Measurements from ENCODE around the gene DLX5.
A peak's percentile ranks its signal among the peaks of the same experiment; 100 is the strongest.
"Not testable (repeated sequence)": the region's sequence is repeated elsewhere in the genome, so short reads cannot be mapped to it uniquely, and the experiment has no call there.

The DLX5 gene

DNA sequence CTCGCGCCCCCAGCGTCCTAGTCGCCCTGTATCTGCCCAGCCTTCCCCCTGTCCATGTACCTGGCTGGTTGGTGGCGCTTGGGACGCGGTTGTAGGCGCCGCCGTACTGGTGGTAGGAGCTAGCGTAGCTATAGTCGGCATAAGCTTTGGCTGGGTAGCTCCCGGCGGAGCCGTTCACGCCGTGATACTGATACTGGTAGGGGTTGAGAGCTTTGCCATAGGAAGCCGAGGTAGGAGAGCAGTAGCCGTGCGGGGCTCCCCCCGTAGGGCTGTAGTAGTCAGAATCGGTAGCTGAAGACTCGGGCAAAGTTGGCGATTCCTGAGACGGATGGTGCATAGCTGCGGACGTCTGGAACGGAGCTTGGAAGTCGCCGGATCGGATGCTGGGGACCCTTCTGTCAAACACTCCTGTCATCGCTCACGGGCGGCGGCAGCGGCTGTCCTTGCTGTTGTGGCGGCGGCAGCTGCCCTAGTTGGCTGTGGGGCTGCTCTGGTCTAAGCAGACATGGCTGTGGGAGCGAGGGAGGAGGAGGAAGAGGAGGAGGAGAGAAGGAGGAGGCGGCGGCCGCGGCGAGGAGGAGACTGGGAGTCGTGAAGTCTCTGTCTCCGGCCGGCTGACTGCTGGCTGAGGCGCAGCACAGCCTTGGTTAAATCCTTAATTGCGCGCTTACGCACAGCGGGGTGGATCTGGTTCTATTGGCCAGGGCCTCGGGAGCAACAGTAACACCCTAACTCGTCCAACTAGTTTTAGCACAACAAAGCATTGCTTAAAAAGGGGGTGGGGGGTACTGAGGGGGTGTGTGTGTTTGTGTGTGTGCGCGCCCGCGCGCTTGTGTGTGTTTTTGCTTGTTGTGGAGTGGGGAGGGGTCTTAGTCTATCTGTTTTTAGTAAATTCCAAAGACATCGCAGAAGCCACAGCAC is at the start of gene DLX5:
Gene DLX5 (minus strand): TSS at position 623 of the 921 bp plus-strand sequence. CDS start 208 bp downstream, at position 415.
- no peaks in the 10 kb centered on the region for H3K9me3 Mint-ChIP-seq
- intact Hi-C loops (cut with micrococcal nuclease): loop anchor here (5.0 kb wide), 1 partner anchor 702 kb away; the partner anchor contains the start of gene SLC25A13
- no peak within 1 kb of the TSS for H3K27ac Mint-ChIP-seq
- H3K4me1 Mint-ChIP-seq (ENCODE audit: low read depth): peaks cover 44% of the 10 kb centered on the region
- no peaks in the 10 kb centered on the region for H3K36me3 Mint-ChIP-seq (ENCODE audit: low read depth)
- peaks cover 89% of the 10 kb centered on the region for H3K27me3 Mint-ChIP-seq
- H3K4me3 Mint-ChIP-seq: no peak within 1 kb of the TSS

DNA sequence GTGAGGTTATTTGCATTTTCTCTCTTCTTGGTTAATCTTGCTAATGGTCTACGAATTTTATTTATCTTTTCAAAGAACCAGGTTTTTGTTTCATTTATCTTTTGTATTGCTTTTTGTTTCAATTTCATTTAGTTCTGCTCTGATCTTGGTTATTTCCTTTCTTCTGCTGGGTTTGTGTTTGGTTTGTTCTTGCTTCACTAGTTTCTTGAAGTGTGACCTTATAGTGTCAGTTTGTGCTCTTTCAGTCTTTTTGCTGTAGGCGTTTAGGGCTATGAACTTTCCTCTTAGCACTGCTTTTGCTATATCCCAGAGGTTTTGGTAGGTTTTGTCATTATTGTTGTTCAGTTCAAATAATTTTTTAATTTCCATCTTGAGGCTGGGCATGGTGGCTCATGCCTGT is 47.4 kb upstream of the DLX5 start:
- H3K27ac Mint-ChIP-seq; H3K4me3 Mint-ChIP-seq; H3K27me3 Mint-ChIP-seq; H3K9me3 Mint-ChIP-seq; H3K36me3 Mint-ChIP-seq (ENCODE audit: low read depth); intact Hi-C loops (cut with micrococcal nuclease); H3K4me1 Mint-ChIP-seq (ENCODE audit: low read depth): not testable (repeated sequence)

DNA sequence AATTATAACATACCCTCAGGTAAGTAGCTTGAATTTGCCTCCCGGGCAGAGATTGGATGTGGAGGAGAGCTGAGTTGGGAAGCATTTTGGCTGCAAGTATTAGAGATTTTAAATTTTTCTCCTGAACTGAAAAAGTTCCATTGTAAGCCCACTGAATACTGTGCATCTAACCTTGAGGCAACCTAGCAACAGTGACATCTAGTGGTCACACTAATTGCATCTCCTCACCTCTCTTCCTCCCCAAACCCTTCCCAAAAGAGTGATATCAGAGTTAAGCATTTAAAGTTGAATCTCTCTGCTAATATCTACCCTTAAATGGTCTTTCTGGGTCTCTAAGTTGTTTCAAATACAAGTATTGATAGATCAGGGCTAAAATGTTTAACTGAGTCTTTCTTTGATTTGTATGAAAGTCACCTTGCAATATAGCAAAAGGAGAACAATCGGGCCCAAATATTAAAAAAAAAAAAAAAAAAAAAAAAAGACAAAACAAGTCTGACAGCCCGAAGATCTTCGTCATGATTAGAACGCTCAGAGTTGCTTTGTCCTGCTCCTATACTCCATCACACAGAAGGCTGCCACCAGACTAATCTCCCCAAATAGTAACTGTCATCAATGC is 40.4 kb upstream of the DLX5 start:
- intact Hi-C loops (cut with micrococcal nuclease): loop anchor here (1.0 kb wide), 1 partner anchor 1149 kb away; no protein-coding TSS in a partner anchor
- Mint-ChIP-seq H3K9me3 (no peaks in the 10 kb centered on the region), H3K4me3 (no peak overlapping the region), H3K27ac (no peak overlapping the region), H3K27me3 (no peaks in the 10 kb centered on the region), H3K4me1 (ENCODE audit: low read depth) (no peaks in the 10 kb centered on the region), H3K36me3 (ENCODE audit: low read depth) (no peaks in the 10 kb centered on the region)

DNA sequence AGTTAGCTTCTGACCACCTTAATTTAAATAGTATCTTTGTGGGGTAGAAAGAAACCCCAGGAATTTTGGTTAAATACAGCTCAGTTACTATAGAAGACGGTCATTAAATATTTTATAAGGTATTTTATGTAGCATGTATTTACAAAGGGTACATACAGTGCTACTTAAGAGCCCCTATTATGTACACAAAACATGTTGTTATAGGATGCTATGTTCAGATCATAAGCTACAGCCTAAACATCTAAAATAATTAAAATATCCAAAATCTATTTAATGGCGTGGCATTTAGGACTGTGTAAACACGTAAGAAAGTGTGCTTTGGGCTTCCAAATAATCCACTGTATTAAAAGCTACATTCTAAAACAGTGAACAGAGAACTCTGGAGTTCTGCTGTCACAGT is 39.4 kb upstream of the DLX5 start:
- H3K9me3 Mint-ChIP-seq: peaks cover 10% of the 10 kb centered on the region
- no peaks in the 10 kb centered on the region for H3K36me3 Mint-ChIP-seq (ENCODE audit: low read depth)
- peaks cover 2% of the 10 kb centered on the region for H3K27me3 Mint-ChIP-seq
- H3K4me3 Mint-ChIP-seq: no peak overlapping the region
- no peaks in the 10 kb centered on the region for H3K4me1 Mint-ChIP-seq (ENCODE audit: low read depth)
- H3K27ac Mint-ChIP-seq: no peak overlapping the region
- intact Hi-C loops (cut with micrococcal nuclease): no loop called here

DNA sequence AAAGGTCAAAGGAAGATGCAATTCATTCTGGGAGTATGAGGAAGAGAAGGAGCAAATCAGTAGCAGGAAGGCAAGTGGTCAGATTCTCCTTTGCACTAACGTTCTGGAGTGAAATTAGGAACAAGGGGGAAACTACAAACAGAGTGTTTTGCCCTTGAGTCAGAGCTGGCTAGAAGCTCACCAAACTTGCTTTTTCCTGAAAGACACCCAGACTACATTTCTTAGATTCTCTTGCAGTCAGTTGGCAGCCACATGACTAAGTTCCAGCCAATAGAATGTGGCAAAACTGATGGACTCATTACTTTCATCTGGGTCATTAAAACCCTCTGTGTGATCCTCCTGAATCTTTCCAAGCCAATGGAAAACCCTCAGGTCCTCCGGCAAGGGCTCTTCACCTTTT is 18.6 kb upstream of the DLX5 start:
- Mint-ChIP-seq H3K4me3 (no peak overlapping the region), H3K4me1 (ENCODE audit: low read depth) (no peaks in the 10 kb centered on the region), H3K27me3 (peaks cover 18% of the 10 kb centered on the region), H3K9me3 (no peaks in the 10 kb centered on the region), H3K36me3 (ENCODE audit: low read depth) (no peaks in the 10 kb centered on the region), H3K27ac (no peak overlapping the region)
- intact Hi-C loops (cut with micrococcal nuclease): no loop called here

DNA sequence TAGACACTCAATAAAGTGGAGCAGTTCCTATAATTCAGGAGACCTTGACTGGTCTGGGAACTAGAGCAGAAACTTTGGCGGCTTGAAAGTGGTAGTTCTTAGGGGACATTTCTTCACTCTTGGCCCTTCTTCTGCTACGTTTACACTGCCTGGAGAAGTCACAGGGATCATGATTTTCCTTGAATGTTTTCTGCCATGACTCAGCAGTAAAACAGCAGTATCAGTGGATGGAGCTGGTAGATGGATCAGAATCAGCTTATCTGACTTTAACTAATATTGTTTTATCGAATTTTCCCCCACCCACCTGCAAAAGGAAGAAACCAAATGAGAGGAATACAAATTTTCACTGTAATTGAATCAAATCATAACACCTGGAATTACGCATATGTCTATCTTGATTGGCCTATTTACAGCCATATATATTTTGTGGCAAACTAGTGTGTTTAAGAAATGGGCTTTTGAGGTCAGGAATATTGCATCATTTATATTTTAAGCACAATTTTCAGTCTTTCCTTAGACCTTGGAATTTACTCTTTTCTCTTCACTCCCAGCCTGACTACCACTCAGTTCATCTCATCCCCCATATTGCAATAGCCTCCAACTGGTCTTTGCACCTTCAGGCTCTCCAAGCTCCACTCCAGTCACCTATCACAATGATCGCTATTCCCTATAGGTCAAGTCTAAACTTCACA is 14.9 kb upstream of the DLX5 start:
- intact Hi-C loops (cut with micrococcal nuclease): no loop called here
- H3K4me3 Mint-ChIP-seq: no peak overlapping the region
- no peaks in the 10 kb centered on the region for H3K4me1 Mint-ChIP-seq (ENCODE audit: low read depth)
- no peaks in the 10 kb centered on the region for H3K36me3 Mint-ChIP-seq (ENCODE audit: low read depth)
- no peaks in the 10 kb centered on the region for H3K9me3 Mint-ChIP-seq
- peaks cover 15% of the 10 kb centered on the region for H3K27me3 Mint-ChIP-seq
- H3K27ac Mint-ChIP-seq: no peak overlapping the region

DNA sequence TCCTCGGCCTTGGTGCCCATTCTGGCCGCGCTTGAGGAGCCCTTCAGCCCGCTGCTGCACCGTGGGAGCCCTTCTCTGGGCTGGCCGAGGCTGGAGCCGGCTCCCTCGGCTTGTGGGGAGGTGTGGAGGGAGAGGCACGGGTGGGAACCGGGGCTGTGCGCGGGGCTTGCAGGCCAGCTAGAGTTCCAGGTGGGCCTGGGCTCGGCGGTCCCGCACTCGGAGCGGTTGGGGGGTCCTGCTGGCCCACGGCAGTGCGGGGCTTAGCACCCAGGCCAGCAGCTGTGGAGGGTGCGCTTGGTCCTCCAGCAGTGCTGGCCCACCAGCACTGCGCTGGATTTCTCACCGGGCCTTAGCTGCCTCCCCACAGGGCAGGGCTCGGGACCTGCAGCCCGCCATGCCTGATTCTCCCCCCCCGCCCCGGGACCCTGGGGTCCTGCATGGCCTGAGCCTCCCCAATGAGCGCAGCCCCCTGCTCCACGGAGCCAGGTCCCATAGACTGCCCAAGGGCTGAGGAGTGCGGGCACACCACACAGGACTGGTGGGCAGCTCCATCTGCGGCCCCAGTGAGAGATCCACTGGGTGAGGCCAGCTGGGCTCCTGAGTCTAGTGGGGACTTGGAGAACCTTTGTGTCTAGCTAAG is 9.7 kb upstream of the DLX5 start:
- peaks cover 15% of the 10 kb centered on the region for H3K27me3 Mint-ChIP-seq
- H3K4me3 Mint-ChIP-seq; H3K36me3 Mint-ChIP-seq (ENCODE audit: low read depth); H3K4me1 Mint-ChIP-seq (ENCODE audit: low read depth); H3K9me3 Mint-ChIP-seq; H3K27ac Mint-ChIP-seq; intact Hi-C loops (cut with micrococcal nuclease): not testable (repeated sequence)

DNA sequence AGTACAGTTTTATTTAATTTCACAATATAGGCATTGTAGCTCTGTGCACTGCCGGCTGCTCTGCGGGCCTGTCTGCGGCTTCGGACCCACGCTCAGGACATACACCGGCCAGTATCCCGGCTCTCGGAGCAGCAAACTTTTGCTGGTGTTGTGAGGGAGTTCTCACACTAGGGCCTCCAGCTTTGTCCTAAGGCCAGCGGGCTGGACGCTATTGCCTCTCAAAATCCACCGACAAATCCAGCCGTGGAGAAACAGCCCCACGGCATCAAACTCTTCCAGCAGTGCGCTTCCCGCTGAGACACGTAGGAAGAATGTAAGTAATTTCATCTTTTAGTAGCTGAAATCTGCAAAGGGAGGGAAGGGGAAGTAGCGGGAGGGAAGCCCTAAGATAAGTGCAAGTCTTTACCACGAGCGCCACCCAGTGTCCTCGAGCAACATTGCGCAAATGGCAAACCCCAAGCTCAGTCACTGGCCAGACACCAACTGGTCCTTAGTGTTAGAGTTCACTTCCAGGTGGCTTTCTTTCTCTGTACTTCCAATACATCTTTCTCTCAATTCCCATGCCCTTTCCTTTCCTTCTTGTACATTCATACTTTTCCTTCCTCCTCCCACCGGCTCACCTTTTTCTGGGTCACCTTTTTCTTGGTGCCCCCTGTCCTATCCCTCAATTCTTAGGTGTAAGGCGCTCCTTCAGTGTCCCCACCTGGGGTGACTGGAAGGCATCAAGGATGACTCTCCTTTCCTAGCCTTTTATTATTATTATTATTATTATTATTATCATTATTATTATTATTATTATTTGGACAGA is 3.0 kb upstream of the DLX5 start:
- intact Hi-C loops (cut with micrococcal nuclease): loop anchor here (1.0 to 5.0 kb wide), 4 partner anchors 613 to 1111 kb away; partner anchors contain the start of gene SLC25A13
- H3K4me3 Mint-ChIP-seq: peak overlapping the region; percentile 57
- H3K36me3 Mint-ChIP-seq (ENCODE audit: low read depth): no peaks in the 10 kb centered on the region
- H3K4me1 Mint-ChIP-seq (ENCODE audit: low read depth): peaks cover 41% of the 10 kb centered on the region
- H3K9me3 Mint-ChIP-seq: no peaks in the 10 kb centered on the region
- H3K27ac Mint-ChIP-seq: no peak overlapping the region
- H3K27me3 Mint-ChIP-seq: peaks cover 71% of the 10 kb centered on the region

DNA sequence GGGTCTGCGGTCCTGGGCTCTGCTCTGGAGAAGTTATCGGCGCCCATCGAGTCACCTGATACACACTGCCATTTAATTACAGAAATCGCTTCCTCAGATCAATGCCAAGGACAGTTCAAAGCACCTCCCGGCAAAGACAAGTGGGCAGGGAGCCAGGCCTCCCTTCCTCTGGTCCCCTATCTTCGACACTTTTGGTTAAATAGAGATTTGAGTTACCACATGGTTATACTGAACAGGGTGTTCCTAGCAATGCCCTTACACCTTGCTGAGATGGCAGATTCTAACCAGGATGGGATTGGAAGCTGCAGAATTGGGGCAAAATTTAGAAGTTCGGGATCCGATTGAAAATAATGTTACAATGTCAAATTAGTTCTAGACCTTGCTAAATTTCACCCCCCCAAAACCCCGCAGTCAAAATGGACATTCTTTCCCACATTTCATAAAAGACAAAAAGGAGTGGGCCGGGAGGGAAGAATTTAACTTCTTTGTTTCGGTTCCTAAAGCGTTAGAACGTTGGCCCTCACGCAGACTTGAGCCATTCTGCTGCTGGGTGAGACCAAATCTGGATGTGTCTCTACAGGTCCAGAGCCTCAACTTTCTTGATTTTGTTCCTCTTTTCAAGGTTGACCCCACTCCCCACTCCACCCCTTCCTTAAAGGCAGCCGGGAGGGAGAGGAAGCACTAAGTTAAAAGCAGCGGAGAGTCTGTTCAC is 2.2 kb upstream of the DLX5 start:
- H3K4me1 Mint-ChIP-seq (ENCODE audit: low read depth): peaks cover 44% of the 10 kb centered on the region
- peak overlapping the region; percentile 57 for H3K4me3 Mint-ChIP-seq
- no peaks in the 10 kb centered on the region for H3K36me3 Mint-ChIP-seq (ENCODE audit: low read depth)
- intact Hi-C loops (cut with micrococcal nuclease): loop anchor here (1.0 to 5.0 kb wide), 4 partner anchors 612 to 1111 kb away; partner anchors contain the start of gene SLC25A13
- H3K27me3 Mint-ChIP-seq: peaks cover 75% of the 10 kb centered on the region
- no peaks in the 10 kb centered on the region for H3K9me3 Mint-ChIP-seq
- no peak overlapping the region for H3K27ac Mint-ChIP-seq

DNA sequence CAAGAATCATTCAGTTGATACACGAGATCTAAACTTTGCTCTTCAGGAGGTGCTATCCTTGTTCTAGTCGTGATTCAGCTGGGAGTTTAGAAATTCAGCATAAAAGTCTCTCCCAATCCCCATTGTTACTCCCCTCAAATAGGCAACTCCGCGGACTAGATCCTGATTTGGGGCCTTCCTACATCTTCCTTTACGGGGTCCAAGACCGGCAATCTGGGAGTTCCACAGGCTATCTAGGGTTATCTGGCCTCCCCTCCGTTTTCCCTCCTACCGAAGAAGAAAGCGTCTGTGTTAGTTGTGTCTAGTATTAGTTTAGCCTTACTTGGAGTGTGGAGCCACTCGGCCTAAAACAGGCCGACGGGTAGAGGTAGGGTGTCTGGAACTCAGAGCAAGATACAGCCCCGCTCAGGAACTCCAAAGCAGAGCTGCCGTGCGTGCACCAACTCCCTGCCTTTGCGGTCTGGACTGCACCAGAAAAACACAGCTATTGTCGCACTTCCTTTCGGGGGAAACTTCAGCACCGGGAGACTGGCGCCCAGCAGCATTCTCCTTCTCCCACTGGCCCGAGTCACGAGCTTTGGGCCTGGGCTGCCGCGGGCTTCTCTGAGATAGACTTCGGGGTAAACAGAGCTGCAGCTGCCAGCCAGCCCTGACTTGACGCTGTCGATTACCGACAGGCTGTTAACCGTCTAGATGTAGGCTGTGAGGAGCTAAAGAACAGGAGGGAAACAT is 1.5 kb upstream of the DLX5 start:
- peaks cover 44% of the 10 kb centered on the region for H3K4me1 Mint-ChIP-seq (ENCODE audit: low read depth)

DNA sequence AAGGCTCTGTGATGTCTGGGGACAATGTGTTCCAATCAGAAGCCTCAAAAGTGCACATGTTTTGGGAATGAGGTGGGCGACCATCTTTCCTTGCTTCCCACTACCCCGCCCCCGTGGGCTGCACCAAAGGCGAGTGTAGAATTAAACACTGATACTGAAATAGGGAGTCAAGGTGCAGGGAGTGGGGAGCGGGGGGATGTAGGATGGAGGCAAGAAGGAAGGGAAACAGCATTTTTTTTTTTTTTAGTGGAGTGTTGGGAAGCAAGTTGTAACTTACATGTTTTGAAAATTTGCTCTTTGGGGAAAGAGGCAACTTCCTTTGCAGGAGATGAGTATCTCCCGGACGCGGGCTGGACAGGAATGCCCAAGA is 484 bp upstream of the DLX5 start:
- no peaks in the 10 kb centered on the region for H3K36me3 Mint-ChIP-seq (ENCODE audit: low read depth)
- no peak overlapping the region for H3K4me3 Mint-ChIP-seq
- no peak overlapping the region for H3K27ac Mint-ChIP-seq
- peaks cover 44% of the 10 kb centered on the region for H3K4me1 Mint-ChIP-seq (ENCODE audit: low read depth)
- H3K9me3 Mint-ChIP-seq: no peaks in the 10 kb centered on the region
- H3K27me3 Mint-ChIP-seq: peaks cover 85% of the 10 kb centered on the region
- intact Hi-C loops (cut with micrococcal nuclease): loop anchor here (5.0 kb wide), 1 partner anchor 703 kb away; the partner anchor contains the start of gene SLC25A13

More for the DNA sequence above, 1.5 kb upstream of the DLX5 start:
- intact Hi-C loops (cut with micrococcal nuclease): loop anchor here (2.0 to 5.0 kb wide), 2 partner anchors 611 to 704 kb away; partner anchors contain the start of gene SLC25A13
- no peak overlapping the region for H3K27ac Mint-ChIP-seq
- H3K36me3 Mint-ChIP-seq (ENCODE audit: low read depth): no peaks in the 10 kb centered on the region
- no peaks in the 10 kb centered on the region for H3K9me3 Mint-ChIP-seq
- H3K27me3 Mint-ChIP-seq: peaks cover 79% of the 10 kb centered on the region
- no peak overlapping the region for H3K4me3 Mint-ChIP-seq
